HS-5 (cell line): Measurements from ENCODE around the gene SND1.

Experiments used
- DNase-seq: peaks from one replicate; pipeline ENCODE4 v3.0.0-alpha.2; 2012; ENCODE audit warnings: low read depth

The SND1 gene

DNA sequence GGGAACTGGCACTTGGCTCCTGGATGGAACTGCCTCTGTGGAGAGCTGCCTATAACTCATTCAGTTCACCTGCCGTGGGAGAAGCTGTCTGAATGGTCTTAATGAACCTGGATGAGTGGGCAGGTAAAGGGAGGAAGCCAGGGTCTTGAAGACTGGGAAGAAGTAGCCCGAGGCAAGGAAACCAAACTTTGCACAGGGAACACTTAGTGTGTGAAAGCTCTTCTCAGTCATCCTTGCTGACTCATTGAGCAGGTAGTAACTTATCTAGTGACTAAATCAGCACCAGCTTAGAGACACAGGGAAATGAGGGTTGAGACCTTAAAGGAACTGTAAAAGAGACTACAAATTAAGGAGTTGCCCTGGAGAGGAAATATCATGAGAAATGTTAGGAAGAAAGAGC, 369.4 kb downstream of the SND1 start:
- no peak for DNase-seq

DNA sequence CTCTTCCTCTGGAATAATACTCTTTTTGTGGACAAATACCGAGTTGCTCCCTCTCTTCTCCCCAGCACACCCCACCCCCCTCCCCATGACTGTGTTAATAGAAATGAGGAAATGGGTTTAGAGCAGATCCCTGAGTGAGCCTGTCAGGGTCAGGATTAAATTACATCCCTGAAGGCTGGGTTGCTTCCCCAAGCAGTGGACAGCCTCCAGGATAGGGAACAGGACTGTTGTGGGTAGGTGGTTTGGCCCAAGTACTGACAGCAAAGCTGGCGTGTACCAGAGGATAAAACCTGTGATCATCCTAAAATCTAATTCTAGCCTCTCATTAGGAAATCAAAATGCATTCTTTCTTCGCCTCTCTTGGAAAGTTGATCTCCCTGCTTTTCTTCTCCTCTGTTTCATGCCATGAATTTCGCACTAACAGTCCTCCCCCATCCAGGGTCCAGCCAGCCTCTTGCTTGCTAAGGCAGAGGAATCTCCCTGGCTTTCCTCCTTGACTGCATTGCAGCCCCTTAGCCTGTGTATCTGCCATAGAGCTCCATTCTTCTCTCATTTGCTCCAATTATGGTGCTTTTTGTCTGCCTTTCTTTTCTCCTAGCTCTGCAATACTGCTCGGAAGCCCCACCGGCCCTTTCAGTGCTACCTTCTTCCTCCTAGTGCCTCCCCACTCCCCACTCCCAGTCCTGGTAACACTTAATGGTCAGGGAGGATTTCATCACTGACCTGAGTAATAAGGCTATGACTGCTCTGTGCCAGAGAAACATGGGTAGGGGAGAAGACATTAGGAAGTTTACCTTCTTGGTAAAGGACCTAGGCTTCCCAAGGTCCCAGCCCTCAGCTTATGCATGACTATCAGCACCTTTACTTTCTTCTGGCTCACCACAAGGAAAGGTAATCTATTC, 370.9 kb downstream of the SND1 start:
- no peak for DNase-seq

DNA sequence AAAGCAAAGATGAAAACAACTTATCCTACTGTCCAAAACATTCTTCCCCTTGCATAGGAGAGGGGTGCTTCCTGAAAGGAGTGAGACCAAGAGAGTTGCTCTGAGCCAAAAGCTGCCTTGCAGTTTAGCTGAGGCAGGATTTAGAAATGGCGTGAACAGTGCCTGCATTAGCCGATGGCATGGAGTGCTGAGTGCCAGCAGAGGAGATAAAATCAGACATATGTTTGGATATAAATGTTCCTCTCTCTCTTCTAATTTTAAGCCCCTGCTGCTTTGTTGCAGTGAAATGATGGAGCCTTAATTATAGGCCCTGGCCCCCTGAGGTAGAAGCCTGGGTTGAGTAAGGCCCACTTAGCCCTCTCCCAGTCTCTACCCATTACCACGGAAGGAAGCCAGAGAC, 372.2 kb downstream of the SND1 start:
- no peak for DNase-seq

DNA sequence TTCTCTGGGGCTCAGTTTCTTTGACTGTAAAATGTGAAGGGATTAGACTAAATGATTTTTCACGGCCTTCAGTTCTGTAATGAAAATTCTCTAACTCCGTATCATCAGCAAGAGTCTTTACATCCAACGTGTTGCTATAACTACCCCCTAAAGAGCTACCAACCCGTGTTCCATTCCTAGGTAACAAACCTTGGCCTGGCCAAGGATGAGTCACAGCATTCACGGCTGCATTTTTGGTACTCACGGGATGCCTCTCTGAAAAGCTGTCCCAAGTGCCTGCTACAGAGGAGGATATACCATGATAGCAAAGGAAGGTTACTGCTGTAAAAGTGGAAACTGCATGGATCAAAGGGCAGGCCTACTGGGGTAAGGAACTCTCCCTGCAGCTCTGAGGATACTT, 373.4 kb downstream of the SND1 start:
- no peak for DNase-seq

DNA sequence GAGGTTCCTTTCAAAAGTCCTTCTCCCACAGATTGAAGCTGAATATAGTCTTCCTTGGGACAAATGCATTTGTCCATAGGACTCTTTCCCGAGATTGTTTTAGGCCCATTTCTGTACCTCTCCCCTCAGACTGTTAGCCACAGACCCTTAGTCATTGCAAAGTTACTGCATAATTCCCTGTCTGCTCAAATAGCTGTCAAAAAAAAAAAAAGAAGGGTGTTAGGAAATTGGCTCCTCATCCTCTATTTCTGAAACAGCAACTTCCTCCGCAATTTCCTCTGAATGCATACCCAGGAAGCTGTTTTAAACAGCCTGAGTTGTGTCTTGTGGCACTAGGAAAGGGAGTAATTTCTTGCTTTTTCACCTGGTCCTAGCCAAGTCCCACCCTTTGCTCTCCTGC, 373.8 kb downstream of the SND1 start:
- no peak for DNase-seq

DNA sequence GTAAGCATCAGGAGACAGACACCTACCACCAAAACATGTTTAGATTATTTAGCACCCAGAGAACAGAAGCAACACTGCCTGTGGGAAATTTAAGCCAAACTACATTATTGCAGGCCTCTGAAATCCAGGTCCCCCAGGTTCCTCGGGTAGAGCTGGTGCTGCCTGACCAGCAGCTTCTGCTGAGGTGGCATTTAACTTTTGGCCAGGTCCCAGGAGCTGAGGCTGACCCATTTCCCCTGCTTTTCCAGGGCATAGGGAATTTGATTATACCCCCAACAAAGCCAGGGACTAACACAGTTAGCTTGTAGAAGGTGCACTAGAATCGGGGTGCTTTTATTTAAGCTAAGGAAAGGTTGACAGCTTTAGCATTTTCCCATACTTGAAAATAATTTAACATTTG, 374.6 kb downstream of the SND1 start:
- DNase-seq: no peak

DNA sequence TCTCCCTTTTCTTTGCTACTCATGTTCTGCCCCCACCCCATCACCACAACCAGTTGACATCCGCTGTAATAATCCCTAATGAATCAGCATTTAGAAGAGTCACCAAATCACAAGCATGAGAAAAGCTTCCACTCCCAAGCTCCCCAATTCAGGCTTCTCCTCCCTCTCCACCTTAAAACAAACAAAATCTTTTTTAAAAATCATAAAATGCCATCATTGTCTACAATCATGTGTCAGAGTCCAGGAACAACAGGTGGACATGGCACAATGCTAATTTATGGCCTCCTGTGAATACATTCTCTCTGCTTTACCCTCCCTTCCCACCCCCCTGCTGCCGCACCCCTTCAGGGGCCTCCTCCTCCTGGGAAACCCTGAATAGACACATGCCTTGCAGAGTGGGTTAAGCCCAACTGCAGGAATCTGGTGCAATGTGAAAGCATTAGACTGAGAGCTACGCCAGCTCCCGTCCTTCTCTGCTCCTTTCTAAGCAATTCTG, 375.5 kb downstream of the SND1 start:
- no peak for DNase-seq

DNA sequence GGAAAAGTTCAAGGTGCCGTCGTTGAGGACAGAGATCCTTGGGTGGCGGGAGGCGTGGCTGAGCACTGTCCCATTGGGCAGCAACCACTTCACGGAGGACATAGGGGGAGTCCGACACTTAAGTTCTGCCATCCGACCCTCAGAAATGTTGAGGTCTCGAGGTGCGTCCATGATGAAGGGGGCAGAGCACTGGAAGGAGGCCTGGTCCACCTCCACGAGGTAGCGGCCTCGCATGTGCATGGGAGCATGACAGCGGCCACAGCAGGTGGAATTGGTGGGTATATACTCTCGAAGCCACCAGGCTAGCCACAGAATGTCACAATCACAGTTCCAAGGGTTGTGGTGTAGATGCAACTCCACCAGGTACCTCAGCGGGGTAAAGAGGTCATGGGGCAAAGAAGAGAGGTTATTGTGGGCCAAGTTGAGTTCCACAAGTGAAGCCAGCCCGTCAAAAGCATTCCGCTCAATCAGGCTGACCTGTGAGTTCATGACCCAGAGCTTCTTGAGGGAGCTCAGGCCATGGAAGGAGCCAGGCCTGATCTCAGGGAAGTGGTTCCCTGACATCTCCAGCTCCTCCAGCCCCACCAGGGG, 377.5 kb downstream of the SND1 start:
- DNase-seq: no peak

DNA sequence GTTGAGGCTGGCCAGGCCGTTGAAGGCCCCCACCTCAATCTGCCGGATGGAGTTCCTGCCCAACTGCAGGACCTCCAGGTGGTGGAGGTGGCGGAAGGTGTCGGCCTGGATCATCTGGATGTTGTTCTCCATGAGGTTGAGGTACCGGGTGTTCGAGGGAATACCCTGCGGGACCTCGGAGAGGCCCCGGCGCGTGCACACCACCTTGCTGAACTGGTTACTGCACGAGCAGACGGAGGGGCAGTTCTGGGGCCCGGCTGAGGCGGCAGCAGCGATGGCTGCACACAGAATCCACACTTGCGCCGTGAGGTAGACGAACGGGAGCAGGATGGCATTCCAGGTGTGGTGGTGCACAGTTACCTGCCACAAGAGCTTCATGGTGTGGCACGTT, 378.3 kb downstream of the SND1 start:
- DNase-seq: no peak

DNA sequence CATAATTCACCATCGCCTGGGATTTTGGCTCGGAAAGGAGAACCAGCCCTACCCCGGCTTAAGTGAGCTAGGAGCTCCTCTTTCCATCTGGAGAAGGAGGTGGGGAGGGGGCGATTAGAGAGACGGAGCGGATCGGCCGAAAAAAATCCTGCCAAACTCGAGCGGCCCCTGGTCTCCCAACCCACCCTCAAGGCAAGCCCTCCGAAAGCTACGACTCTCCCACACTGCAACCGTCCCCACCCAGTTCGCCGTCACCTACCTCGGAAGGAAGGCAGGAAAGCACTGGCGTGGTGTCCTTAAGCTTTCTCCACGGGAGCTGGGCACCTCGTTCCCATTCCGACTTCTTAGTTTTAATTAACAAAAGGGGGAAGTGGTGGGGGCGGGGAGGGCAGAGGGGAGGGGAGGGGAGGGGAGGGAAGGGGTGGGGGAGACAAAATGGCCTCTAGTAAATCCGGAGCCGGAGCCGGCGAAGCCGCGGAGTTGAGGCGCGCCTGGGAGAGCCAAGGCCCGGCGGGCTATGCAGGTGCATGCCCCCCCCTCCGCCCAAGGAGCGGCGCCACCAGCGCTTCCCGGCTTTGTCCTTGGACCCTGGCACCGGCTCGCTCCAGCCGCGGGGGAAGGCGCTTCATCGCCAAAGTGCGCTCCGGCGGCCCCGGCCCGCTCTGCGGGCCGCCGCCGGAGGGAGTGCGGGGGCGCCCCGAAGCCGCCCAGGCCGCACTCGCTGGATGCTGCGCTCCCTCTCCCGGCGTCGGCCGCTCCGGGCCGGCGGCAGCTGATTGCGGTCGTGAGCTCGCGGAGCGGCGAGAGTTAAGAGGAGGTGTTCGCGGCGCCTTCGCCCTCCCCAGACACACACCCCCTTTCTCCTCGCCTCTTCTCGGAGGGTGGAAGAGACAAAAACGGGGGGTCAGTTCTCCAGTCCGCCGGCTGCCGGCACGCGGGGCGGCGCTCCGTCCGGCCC, 378.9 kb downstream of the SND1 start, which contains the start of gene LRRC4:
TSS of gene LRRC4 (minus strand) at position 784 of the 958 bp plus-strand sequence. CDS start 797 bp downstream, outside the sequence.
- DNase-seq: no peak

DNA sequence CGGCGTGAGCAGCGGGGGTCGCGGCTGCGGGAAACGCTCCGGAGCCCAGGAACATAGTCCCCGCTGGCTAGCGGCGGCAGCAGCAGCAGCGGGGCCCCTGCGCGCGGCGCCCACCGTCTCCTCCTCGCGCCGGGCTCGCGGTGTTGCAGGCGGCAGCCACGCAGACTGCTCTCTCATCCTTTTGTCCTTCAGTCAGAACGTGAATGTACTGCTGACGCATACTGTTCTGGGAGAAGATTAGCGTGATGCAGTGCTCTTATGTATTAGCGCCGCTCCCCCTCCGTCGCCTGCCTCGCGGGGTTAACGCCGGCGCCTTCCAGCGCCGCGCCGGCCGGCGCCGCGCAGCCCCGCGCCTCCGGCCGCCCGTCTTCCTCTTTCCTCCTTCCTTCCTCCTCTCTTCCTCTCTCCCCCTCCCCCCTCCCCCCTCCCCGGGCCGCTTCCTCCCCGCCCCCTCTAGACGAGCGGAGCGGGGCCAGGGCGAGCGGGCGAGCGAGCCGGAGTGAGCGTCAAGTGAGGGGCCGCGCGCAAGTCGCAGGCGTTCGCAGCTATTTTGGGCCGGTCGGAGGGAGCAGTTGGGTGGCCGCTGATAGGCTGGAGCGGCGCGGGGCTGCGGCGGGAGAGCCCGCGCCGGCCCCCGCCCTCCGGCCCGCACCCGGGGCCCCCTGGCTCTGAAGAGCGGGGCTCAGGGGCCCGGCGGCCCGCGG, 380.1 kb downstream of the SND1 start:
- DNase-seq: peak; percentile 39

DNA sequence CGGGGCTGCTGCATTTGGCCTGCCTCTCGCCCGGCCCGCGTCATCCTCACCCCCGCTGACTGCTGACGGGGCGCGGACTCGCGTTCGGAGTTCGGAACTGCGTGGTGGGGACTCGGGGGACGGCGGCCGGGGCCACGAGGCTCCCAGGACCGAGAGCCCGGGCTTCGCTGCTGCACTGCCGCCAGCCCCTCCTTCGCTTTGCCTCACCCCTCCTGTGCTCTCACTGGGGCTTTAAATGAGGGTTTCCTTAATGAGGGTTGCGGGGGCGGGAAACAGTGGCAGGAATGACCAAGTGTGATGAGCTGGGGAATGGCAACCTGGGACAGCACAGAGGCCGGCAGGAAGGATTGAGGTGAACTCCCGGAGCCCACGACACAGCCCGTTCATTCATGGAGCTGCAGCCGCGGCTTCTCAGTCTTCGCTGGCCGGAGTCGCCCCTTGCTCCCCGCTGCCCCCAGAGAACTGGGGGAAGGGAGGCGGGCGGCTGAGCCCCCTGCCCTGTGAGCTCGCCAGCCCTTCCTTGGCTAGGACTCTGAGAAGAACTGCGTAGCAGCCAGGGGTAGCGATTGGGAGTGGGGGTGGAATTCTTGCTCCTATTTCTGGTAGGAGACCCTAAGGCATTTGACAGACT, 380.7 kb downstream of the SND1 start:
- no peak for DNase-seq

DNA sequence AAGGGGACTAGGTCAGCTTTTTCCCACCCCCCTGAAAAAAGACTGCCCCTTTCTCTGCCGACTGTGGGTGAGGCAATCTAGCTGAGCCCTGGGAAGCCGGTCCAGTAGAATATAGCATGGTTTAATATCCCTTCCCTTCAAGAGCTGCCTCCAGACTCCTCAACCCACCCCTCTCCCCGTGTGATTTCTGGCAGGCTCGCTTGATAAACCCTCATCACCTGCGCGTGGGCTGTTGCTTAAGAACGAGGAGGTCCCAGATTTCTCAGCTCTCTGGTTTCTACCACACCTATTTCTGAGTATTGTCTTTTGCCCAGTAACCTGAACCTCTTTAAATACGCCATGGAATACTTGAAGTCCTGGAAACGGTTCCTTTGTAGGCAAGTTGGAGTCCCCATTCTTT, 381.3 kb downstream of the SND1 start:
- no peak for DNase-seq

DNA sequence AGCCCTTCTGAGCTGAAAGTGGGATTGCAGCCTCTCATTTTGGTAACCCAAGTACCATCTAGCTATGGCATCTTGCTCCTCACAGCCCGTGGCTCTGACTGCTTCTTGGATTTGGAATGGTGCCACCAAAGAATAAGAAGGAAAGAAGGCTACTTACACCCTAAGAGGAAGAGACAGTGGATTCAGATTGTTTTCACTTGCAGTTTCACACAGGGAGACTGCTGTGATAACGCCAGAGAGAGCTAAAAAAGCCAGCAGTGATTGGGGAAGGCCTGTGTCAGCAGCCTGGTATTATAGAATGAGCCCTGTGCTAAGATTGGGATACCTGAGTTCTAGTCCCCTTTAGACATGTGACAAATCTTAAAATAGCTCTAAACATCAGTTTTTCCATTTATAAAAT, 382.8 kb downstream of the SND1 start:
- DNase-seq: no peak

DNA sequence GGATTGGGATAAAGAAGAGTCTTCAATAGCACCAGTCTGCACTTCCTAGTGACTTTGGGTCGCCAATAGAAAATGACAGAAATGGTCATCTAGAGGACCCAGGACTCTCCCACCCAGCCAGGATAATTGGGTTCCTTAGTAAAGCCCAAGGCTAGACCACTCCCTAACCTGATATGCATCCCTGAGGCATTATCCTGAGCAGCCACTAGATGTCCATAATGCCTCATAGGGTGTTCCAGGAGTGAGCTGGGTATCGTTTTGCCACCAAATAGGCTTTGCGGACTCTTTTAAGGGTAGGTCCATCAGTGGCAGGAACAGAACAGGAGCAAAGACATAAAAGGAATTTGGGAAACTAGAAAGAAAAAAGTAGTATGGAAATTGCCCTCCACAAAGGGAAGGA, 383.7 kb downstream of the SND1 start:
- DNase-seq: no peak

DNA sequence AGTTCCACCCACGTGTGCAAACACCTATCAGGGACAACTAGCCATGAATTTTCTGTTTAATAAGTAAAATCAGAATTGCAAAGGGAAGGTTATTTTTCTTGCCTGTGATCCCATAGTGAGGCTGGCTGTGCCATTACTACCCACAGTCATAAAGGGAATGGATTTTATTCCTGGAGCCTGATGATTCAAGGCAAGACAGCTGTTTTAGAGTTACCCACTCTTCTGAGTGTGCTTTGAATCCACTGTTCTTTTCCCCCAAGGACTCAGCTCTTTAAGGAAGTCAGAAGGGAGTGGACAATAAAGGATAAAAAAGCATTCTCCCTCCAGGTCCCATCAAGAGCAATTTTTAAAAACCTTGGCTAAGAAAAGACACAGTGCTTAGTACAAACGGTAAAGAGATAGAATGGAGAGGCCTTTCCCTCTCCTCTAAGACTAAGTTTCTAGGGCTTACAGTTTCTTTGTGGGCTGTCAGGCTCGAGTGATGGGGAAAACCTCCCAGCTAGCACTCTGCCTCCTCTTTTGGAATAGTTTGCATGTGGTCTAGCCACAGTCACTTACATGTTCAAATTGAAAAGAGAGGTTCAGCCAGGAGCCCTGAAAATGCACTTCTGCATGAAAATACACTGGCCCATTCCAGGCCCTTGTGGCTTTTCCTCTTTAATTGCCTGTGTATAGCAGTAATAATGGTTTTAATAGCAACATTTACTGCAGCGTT, 384.4 kb downstream of the SND1 start:
- DNase-seq: no peak

DNA sequence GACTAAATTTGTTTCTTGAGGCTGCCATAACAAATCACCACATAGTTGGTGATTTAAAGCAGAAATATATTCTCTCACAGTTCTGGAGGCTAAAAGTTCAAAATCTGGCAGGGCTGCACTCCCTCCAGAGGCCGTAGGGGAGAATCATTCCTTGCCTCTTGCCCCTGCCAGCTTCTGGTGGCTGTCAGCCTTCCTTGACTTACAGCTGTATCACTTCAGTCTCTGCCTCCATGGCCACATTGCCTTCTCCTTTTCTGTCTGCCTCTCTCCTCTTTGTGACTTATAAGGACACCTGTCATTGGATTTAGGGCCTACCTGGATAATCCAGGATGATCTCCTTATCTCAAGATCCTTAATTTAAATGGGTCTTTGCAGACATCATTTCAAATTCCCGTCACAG, 385.1 kb downstream of the SND1 start:
- DNase-seq: no peak

DNA sequence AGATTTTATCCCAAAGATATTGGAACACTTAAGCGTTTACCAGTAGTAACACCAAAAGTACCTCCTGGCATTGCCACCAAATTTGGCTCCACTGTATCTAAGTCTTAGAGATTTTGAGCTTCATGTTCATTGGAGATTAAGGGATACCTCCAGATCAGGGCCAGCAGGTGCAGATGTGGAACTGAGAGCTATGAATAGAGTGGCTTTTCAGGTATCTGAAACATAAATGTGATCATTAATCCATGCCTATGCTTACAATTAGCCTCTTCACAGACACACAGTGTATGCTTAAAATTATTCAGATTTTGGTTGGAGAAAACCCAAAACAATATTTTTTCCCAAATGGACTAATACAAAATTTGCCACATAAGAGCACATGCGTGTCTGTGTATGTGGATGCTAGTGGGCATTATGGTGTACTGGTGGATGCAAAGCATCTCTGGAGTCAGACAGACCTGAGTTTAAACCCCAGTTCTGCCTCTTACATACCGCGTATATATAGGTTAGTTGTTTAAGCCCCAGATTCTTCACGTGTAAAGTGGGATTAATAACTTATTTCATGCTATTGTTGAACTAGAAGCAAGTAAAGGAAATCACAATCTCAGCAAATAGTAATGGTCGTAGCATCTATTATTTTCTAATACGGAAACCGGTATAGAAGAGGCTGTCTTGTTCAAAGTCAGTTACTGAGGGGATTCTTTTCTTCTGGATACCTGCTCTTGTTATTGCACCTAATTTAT, 386.1 kb downstream of the SND1 start:
- no peak for DNase-seq

DNA sequence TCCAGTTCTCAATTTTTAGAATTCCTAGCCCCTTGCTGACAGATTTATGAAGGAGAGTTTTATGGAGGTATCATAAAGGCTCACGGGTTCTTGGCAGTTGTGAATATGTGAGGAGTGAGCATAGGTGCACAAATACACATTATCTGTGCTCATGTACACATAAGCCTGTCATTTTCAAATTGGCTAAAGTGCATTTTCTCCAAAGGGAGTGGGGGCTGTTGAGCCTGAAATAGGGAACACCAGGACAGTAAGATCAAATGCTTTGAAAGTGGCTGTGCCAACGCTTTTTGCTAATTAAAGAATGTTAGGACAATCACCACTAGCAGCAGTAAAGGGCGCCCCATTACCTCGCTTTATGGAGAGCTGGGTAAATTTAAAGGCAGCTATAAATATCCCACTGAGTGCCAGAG, 387.6 kb downstream of the SND1 start:
- no peak for DNase-seq

DNA sequence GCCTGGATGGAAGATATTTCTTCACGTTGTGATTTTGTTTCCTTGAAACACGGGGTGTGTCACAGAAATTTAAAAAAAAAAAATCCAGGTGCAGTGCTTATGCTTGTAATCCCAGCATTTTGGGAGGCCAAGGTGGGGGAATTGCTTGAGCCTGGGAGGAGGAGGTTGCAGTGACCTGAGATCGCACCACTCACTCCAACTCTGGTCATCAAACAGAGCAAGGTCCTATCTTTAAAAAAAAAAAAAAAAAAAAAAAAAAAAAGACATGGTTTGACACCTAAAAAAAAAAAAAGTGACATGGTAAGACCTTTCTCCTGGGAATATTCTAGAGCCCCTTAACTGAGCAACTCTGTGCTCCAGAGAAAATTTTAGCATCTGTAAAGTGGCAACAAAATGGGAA, 388.2 kb downstream of the SND1 start:
- no peak for DNase-seq
